GM18505 (cell line): Measurements from ENCODE around the gene ARF1.
A peak's percentile ranks its signal among the peaks of the same experiment; 100 is the strongest.

Experiments
- ATAC-seq: cut with Tn5 transposase; IDR thresholded peaks from one replicate; pipeline ENCODE4 v1.9.1; 2021; ENCODE audit not compliant: unreplicated experiment
- POLR2A ChIP-seq: IDR thresholded peaks from 4 replicates; pipeline ENCODE4 v1.6.1; 2011; ENCODE audit warnings: borderline replicate concordance; ENCODE audit not compliant: insufficient read depth, insufficient read length; ENCODE audit errors: extremely low read depth

Gene ARF1

GRCh38 chr1:228093050-228093906 is 10.8 kb downstream of the ARF1 start:
- TF ChIP-seq POLR2A: no peak
- no peak for ATAC-seq

- no peak for TF ChIP-seq POLR2A
- ATAC-seq: no peak
These were observed 12.0 kb downstream of the ARF1 start for GRCh38 chr1:228094432-228095016.

GRCh38 chr1:228095161-228095560 is 12.7 kb downstream of the ARF1 start:
- no peak for ATAC-seq
- TF ChIP-seq POLR2A: no peak

GRCh38 chr1:228095938-228096337 is 13.4 kb downstream of the ARF1 start:
- TF ChIP-seq POLR2A: no peak
- ATAC-seq: no peak

GRCh38 chr1:228096416-228097332 is 14.2 kb downstream of the ARF1 start:
- ATAC-seq: no peak
- TF ChIP-seq POLR2A: no peak

GRCh38 chr1:228097333-228098081 is 15.0 kb downstream of the ARF1 start:
- ATAC-seq: no peak

GRCh38 chr1:228098323-228098931 is 15.9 kb downstream of the ARF1 start:
- ATAC-seq: no peak
- TF ChIP-seq POLR2A: no peak

More at GRCh38 chr1:228097333-228098081, 15.0 kb downstream of the ARF1 start:
- no peak for TF ChIP-seq POLR2A

- no peak for TF ChIP-seq POLR2A
- ATAC-seq: no peak
These were observed 16.8 kb downstream of the ARF1 start for GRCh38 chr1:228099331-228099732.

GRCh38 chr1:228100822-228101613 is 18.5 kb downstream of the ARF1 start:
- no peak for TF ChIP-seq POLR2A
- no peak for ATAC-seq

- ATAC-seq: no peak
- no peak for TF ChIP-seq POLR2A
These were observed 19.1 kb downstream of the ARF1 start for GRCh38 chr1:228101614-228101993.

GRCh38 chr1:228101994-228102790 is 19.7 kb downstream of the ARF1 start:
- peak; percentile 33 for ATAC-seq
- TF ChIP-seq POLR2A: no peak

- peak; percentile 73 for ATAC-seq
- peak; percentile 49 for TF ChIP-seq POLR2A
These were observed 20.5 kb downstream of the ARF1 start, which contains the start of gene C1orf35 for GRCh38 chr1:228102791-228103620. C1orf35 (minus strand) TSS chr1:228103325; CDS start chr1:228103227, 98 bp downstream.
